Body of pancreas (tissue), 4 donors: ENCODE results near the gene GPHA2. TPM values are rescaled to one million over a fixed set of nuclear protein-coding genes. Genes with fewer than 3 reads are reported as not detected.

Experiments
- ATAC-seq: fragments of 150-250 bp; one replicate; pipeline ENCODE4 v1.9.1; 2016
- DNase-seq, 4 donors: peaks; one replicate each; pipeline ENCODE4 v3.0.0-alpha.2; 2019
- H3K27ac ChIP-seq, 4 donors: fragments of 200-600 bp; sonication (generic); 1 replicate in 3 of 4; 2 replicates in 1 of 4; pipeline versions ENCODE4 v1.5.1 to v1.6.1; 2016 to 2019; ENCODE audit warnings: mild to moderate bottlenecking in 1 of 4, mixed read lengths in 1 of 4, moderate library complexity in 1 of 4
- H3K27me3 ChIP-seq, 2 donors: fragments of 200-600 bp; sonication (generic); one replicate each; pipeline ENCODE4 v1.6.0; 2016; ENCODE audit warnings: mild to moderate bottlenecking in 1 of 2
- H3K36me3 ChIP-seq, 2 donors: fragments of 200-600 bp; sonication (generic); replicated peaks in 1 of 2; 2 replicates each; pipeline ENCODE4 v1.5.1; 2016; ENCODE audit warnings: low read depth in 2 of 2; ENCODE audit not compliant: insufficient read depth in 1 of 2
- H3K4me1 ChIP-seq: fragments of 200-600 bp; sonication (generic); one replicate; pipeline ENCODE4 v1.6.0; 2016
- H3K4me3 ChIP-seq, 2 donors: fragments of 200-600 bp; sonication (generic); 1 replicate in 1 of 2; 2 replicates in 1 of 2; pipeline ENCODE4 v1.5.1; 2016 to 2019
- H3K9me3 ChIP-seq, 3 donors: fragments of 200-600 bp; sonication (generic); 1 replicate in 2 of 3; 2 replicates in 1 of 3; pipeline ENCODE4 v1.5.1; 2016
- CTCF ChIP-seq, 7 experiments: fragments of 450-650 bp in 4 of 7; fragments of 200-600 bp in 3 of 7; sonication (generic) in 3 of 7; IDR thresholded peaks; one replicate each; pipeline ENCODE4 v1.5.1; 2016 to 2019; ENCODE audit warnings: antibody characterized with exemption in 7 of 7
- POLR2A ChIP-seq, 3 donors: fragments of 450-650 bp; IDR thresholded peaks; one replicate each; pipeline ENCODE4 v1.6.1; 2016; ENCODE audit warnings: antibody characterized with exemption in 3 of 3, mild to moderate bottlenecking in 2 of 3
- WGBS, 2 donors: methylation state at CpG; one replicate each; pipeline ENCODE4 v1.1.5; 2017; 5-methylcytosine and 5-hydroxymethylcytosine counted together
- intact Hi-C: fragments of 100-400 bp; cut with DNase I; formaldehyde crosslinking; loops from one replicate; pipeline ENCODE4 v1.15.1; 2023
- total RNA-seq, 2 donors: library from RNA; depleted of rRNA; stranded (reverse); fragments of >200 nt; gene quantifications; one replicate each; pipeline ENCODE4 v1.1.0, GENCODE V29; 2016

The GPHA2 gene
- total RNA-seq, 2 donors from 2014 or later = 7.3 to 18.5 TPM

- intact Hi-C loops = no loop called here
- H3K27ac ChIP-seq = peak overlapping the region; percentile 25 to 54 (median 48)
- DNase-seq = peak; percentile 75 to 87 (median 80)
- no peak overlapping the region for H3K4me3 ChIP-seq
- H3K36me3 ChIP-seq = peaks cover 0 to 9% of the 10 kb centered on the region in 2 donors
- TF ChIP-seq POLR2A (IDR thresholded peaks at IDR 0.05) = no peak
- TF ChIP-seq CTCF (IDR thresholded peaks at IDR 0.05) = peak in 1 of 7 experiments; percentile 8
- no peaks in the 10 kb centered on the region for H3K9me3 ChIP-seq
- no peaks in the 10 kb centered on the region for H3K27me3 ChIP-seq
- peak; percentile 86 for ATAC-seq
- WGBS, 2 donors = 39 to 52% methylated on average over 19 to 27 of the region's 27 CpGs
- H3K4me1 ChIP-seq = peaks cover 26% of the 10 kb centered on the region
These were observed 873 bp downstream of the GPHA2 start for GRCh38 chr11:64934682-64935358.

GRCh38 chr11:64933935-64934681 lies 1.6 kb downstream of the GPHA2 start:
- TF ChIP-seq POLR2A (IDR thresholded peaks at IDR 0.05) (no peak), CTCF (IDR thresholded peaks at IDR 0.05) (no peak)
- H3K36me3 ChIP-seq = peaks cover 0 to 9% of the 10 kb centered on the region in 2 donors
- no peak for ATAC-seq
- peak overlapping the region in 3 of 4 donors; percentile 44 to 54 (median 53) for H3K27ac ChIP-seq
- H3K9me3 ChIP-seq = no peaks in the 10 kb centered on the region
- WGBS, 2 donors = 70 to 73% methylated on average over 4 to 10 of the region's 10 CpGs
- H3K4me1 ChIP-seq = peaks cover 26% of the 10 kb centered on the region
- no peak for DNase-seq
- H3K4me3 ChIP-seq = no peak overlapping the region
- no peaks in the 10 kb centered on the region for H3K27me3 ChIP-seq
- intact Hi-C loops = no loop called here

- H3K9me3 ChIP-seq = no peaks in the 10 kb centered on the region
- ATAC-seq (no peak), DNase-seq (no peak)
- 92 to 94% methylated on average over 6 to 12 of the region's 12 CpGs for WGBS, 2 donors
- TF ChIP-seq POLR2A (IDR thresholded peaks at IDR 0.05) = no peak
- TF ChIP-seq CTCF (IDR thresholded peaks at IDR 0.05) = no peak
- no peak overlapping the region for H3K4me3 ChIP-seq
- no peaks in the 10 kb centered on the region for H3K27me3 ChIP-seq
- intact Hi-C loops = no loop called here
- peaks cover 26% of the 10 kb centered on the region for H3K4me1 ChIP-seq
- H3K36me3 ChIP-seq = peaks cover 0 to 9% of the 10 kb centered on the region in 2 donors
- H3K27ac ChIP-seq = peak overlapping the region in 3 of 4 donors; percentile 44 to 54 (median 53)
These were observed 2.3 kb downstream of the GPHA2 start for GRCh38 chr11:64933213-64933934.

GRCh38 chr11:64932324-64932723 lies 3.4 kb downstream of the GPHA2 start:
- H3K36me3 ChIP-seq = peaks cover 0 to 9% of the 10 kb centered on the region in 2 donors
- no peak for ATAC-seq

More at GRCh38 chr11:64932324-64932723, 3.4 kb downstream of the GPHA2 start:
- DNase-seq = no peak
- Histone ChIP-seq H3K4me3 (no peak overlapping the region), H3K9me3 (no peaks in the 10 kb centered on the region), H3K4me1 (peaks cover 26% of the 10 kb centered on the region), H3K27ac (no peak overlapping the region), H3K27me3 (no peaks in the 10 kb centered on the region)
- intact Hi-C loops = no loop called here
- WGBS, 2 donors = 90% methylated on average over 5 of the region's 5 CpGs
- TF ChIP-seq POLR2A (IDR thresholded peaks at IDR 0.05) (no peak), CTCF (IDR thresholded peaks at IDR 0.05) (no peak)
